HG03521 (cell line): ENCODE results near the gene EFNA5.

Experiments used
- ATAC-seq: cut with Tn5 transposase; IDR thresholded peaks from one replicate; pipeline ENCODE4 v1.9.1; 2021; ENCODE audit warnings: mild to moderate bottlenecking, moderate library complexity; ENCODE audit not compliant: unreplicated experiment

EFNA5 gene

GRCh38 chr5:107646418-107646817 lies 24.3 kb downstream of the EFNA5 start:
- ATAC-seq: no peak

GRCh38 chr5:107640568-107640967 lies 30.2 kb downstream of the EFNA5 start:
- no peak for ATAC-seq

- no peak for ATAC-seq
Observed at GRCh38 chr5:107639990-107640389, 30.7 kb downstream of the EFNA5 start.

DNA sequence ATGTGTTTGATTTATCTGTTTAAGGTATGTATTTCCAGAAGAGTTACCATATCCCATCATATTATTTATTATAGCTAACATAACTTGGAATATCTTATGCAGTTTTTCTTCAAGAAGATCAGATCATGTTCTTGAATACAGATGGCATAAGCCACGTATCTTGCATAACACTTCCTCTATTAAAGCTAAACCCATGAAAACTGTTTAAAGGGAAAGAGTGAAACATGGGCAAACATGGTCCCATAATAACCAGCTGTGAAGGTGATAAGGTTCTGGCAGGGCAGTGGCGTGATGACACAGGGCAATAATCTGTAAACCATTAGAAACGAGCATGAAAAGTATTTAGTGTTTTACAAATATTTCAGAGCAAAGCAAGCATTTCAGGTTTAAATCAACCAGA lies 34.2 kb downstream of the EFNA5 start:
- ATAC-seq: no peak

DNA sequence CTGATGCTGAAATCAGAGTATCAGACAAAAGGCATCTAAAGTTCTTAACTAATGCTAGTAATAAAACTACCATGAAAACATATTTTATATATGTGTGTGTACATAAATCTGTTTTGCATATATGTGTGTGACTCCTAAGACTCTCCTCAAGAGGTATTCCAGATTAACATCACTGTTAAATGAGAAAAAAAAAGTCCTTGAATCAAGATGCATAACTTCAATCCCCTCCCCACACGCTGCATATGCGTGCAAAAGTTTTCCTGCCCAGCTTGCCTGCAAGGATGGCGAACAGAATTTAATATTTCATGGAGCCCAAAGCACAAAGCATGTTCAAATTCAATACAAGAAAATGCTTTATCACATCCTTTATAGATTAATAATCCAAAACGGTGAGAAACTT lies 34.7 kb downstream of the EFNA5 start:
- no peak for ATAC-seq

DNA sequence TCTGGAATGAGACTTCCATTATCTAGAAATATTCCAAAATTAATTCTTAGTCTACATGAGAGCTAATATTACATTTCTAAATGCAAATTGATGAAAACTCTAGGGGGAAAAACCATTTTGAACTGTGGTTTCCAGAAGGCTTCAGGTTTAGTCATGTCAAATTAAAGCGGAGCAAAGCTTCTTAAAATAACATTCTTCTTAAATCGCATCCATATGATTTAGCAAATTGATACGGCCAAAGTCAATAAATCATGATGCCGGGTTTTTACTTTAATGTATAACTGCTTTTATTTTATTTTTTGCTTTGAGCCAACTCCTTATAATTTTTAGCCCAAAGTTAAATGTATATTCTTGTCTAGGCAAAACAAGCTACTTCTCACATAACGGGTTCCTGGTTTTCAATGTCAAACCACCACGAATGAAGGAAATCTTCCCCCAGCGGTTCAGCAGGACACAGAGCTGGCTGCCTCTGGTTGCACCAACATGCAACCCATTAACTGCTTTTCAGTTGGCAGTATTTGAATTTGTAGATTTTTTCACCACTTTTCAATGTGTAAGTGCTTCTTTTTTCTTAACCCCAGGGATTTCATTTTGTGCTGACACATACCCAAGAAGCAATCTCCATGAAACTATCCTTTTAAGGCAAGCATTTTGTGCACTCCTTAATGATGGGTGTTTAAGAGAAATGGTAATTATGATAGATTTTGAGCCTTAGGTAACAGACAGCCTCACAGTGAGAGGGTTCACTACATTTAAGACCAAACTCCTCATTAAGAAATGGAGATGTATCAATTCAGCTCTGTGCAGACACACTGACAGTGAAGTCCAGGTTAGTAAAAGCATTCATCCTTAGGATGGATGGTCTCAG lies 35.5 kb downstream of the EFNA5 start:
- ATAC-seq: no peak

DNA sequence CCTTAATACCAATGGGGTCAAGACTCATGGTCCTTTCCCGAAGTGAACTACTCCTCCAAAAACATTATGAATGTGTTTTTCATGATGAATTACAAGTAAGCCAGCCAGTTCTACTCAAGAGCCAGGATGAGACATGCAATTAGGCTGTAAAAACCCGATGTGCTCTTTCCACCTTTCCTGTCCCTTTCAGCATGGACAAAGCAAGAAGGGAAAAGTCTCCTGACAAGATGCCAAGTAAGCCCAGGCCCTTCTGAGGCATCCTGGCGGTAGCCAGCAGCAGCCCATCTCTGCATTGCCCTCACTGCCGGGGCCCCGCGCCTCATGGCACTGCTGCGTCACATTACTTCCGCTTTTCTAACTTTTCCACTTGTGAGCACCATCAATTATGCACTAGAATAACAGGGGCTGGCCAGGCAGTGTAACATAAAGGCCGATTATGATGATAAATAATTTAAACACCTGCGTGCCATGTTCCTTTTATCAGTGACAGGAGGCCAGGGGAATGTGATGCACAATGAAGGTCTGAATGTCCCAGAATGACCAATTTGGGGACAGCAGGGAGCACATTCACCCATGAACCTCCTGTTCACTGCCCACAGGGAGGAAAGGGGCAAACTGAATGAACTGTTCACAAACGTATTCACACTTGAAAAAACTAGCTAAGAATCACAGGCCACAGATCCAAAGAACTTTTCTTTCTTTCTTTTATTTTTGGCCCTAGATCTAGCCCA lies 37.4 kb downstream of the EFNA5 start:
- no peak for ATAC-seq

- no peak for ATAC-seq
Observed at GRCh38 chr5:107631805-107632362, 38.9 kb downstream of the EFNA5 start.

DNA sequence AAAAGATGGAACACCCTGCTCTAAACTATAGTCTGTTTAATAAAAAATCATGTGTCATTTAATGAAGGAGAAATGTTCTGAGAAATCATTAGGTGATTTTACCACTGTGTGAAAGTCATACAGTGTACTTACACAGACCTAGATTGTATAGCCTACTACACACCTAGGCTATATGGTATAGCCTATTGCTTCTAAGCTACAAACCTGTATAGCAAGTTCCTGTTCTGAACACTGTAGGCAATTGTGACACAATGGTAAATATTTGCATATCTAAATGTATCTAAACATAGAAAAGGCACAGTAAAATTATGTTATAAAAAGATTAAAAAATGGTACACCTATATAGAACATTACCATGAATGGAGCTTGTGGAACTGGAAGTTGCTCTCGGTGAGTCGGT lies 40.6 kb downstream of the EFNA5 start:
- ATAC-seq: no peak

GRCh38 chr5:107624235-107624634 lies 46.5 kb downstream of the EFNA5 start:
- ATAC-seq: no peak

- ATAC-seq: no peak
Observed at GRCh38 chr5:107621089-107621488, 49.6 kb downstream of the EFNA5 start.

- ATAC-seq: no peak
Observed at GRCh38 chr5:107619781-107620180, 51.0 kb downstream of the EFNA5 start.

DNA sequence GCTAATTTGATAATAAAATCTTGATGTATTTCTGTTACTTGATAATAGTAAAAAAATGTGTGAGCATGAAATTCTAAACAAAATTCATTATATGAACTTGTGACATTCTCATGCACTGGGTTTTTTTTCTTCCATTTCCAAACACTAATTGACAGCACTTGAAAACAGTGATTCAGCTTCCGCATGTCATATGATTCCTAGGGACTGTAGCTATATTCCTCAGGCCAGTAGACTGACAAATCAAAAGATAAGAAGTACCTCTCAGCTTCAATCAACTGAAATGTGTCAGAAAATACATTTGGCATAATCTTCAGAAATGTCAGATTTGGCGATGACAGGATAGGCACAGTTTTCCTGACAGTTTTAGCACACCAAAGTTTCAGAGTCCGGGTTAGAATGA lies 52.5 kb downstream of the EFNA5 start:
- ATAC-seq: no peak

DNA sequence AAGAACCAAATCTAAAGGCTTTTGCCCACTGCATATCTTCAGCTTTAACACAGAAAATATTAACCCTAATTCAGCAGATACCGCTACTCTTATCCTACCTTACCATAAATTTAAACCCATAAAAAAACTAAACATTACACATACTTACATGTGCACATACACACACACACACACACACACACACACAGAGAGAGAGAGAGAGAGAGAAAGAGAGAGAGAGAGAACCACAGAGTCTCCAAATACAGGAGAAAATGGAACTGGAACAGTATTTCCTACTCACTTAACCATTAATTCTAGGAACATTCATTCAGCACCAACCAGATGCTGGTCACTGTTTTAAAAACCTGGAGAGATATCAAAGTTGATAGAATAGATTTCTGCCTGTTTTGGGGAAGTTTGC lies 53.7 kb downstream of the EFNA5 start:
- no peak for ATAC-seq

DNA sequence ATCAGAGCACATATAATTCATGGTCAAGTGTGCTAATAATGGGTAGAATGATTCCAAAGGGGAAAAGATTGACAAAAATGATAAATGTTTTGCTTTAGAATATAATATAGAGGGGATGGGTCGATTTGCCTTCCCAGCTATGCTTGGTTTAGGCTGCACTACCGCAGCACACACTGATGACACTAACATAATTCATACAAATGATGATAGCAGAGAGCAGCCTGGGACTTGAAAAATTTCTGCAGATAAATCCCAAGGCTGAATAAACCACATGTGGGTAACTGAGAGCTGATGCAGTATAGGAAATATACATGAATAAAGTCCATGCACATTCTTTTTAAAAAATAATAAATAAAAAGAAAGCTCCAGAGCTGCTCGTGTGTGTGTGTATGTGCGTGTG lies 54.5 kb downstream of the EFNA5 start:
- ATAC-seq: no peak

DNA sequence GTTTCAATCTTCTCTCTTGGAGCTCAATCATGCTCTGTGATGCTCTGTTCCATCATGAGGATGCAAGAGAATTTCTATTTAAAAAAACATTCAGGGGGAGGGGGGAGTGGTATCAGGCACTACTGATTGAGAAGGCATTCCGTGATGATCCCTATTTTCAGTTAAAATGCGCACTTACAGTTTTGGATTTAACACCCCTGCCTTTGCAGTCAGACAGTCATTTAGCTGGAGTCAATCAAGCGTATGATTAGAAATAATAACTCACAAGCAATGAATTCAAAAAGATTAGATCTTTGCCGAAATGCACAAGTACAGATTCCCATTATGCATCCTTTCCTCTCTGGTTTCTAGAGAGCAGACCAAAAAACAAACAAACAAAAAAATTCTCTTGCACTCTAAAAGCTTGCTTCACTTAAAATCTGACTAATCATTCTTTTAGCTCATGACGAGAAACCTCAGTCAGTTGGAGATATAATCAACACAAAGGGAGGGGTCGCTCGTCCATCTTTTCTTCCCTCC lies 55.4 kb downstream of the EFNA5 start:
- ATAC-seq: no peak

DNA sequence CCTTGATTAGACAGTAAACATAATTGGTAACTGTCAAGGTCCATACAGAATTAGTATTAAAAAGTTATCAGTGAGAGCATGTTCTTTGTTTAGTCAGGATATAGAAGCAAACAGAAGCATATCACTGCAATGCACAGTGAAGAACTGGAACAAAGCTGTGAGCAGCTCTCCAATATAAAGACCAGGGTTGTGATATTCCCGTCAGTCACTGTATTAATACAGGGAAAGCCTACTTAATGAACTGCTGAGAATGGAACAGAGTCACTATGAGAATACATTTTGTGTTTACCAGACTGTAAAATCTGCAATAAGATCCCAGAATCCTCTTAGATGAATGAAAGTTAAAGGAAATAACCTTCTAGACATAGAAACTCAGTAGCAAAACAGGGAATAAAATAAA lies 58.2 kb downstream of the EFNA5 start:
- ATAC-seq: no peak

- no peak for ATAC-seq
Observed at GRCh38 chr5:107610798-107611197, 59.9 kb downstream of the EFNA5 start.

- no peak for ATAC-seq
Observed at GRCh38 chr5:107607671-107608345, 62.9 kb downstream of the EFNA5 start.

DNA sequence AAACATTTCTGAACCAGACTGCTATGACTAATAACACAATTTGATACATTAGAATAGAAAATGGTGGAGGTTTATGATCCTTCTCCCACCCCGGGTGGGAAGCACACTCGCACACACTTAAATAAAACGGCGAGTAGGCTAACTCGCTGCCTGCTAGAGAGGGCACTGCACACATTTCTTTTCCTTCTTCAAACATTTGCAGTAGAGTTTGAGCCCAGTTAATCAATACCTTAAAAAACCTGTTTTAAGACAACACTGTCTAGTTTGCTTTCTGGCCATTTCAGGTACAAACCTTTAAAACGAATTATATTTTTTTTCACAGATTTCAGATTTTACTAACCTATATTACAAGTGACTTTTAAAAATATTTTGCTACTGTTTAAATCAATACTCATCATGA lies 63.5 kb downstream of the EFNA5 start:
- no peak for ATAC-seq

DNA sequence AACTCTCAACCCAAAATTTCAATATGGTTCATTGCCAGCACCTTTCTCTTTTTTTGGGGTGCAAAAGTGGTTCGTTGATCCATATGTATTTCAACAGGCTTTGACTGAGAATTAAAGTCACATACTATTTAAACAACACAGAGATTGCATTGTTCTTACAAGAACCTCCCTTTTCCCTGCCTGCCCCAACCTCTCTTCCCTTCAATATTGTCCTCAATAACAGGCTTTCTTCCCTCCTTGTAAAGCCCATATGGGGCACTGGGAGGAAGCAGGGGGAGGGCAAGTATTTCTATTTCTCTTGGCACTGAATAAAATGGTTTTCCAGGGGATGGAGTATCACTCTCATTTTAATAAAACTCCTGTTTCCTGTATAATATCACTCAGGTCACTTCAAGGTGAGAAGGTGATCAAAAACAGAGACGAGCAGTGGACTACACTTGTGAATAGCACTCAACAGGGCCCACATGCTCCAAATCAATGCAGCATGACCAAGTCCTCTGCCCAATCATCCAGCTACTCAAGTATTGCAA lies 65.1 kb downstream of the EFNA5 start:
- no peak for ATAC-seq
